ENCODE measurements around the gene AGPAT4.
A peak's percentile ranks its signal among the peaks of the same experiment; 100 is the strongest.
"Not testable (repeated sequence)": the region's sequence is repeated elsewhere in the genome, so short reads cannot be mapped to it uniquely, and the experiment has no call there.

AGPAT4 gene, protein sequence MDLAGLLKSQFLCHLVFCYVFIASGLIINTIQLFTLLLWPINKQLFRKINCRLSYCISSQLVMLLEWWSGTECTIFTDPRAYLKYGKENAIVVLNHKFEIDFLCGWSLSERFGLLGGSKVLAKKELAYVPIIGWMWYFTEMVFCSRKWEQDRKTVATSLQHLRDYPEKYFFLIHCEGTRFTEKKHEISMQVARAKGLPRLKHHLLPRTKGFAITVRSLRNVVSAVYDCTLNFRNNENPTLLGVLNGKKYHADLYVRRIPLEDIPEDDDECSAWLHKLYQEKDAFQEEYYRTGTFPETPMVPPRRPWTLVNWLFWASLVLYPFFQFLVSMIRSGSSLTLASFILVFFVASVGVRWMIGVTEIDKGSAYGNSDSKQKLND

DNA sequence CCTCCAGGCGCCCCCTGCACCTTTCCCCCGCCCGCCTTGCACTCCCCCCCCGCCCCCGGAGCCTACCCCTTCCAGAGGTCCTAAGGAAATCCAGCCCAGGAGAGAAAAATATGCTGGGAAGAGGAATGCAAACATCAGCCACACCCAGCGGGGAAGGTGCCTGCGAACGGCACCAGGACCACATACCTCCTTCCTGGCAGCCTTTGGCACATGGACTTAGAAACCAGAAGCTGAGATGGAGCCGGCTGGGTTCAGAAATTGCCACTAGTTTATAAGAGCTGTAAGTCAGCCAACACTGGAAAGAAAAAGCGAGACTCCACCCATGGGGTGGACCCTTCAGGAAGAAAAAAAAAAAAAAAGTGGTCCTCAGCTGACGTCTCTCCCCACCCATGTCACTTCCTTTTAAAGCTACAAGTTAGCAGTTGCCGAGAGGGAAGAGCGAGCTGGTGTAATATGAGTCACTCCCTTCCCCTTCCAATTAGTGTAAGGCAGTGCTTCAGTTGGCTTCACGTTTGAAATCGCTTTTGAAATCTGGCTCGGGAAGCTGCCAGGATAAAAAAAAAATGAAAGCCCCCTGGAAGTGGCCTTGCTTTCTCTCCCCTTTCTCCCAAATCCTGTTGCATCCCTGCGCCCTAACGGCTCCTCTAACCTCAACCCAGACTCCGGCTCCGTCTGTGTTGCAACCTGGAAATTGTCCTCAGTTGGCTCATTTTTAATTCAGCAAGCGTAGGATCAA lies at the start of gene AGPAT4:
Gene AGPAT4 (minus strand): TSS at position 310 of the 736 bp plus-strand sequence. CDS start 41,848 bp downstream, outside the sequence.
- DNase-seq (ENCODE audit: low read depth in 2 of 2): peak; percentile 7 to 50

DNA sequence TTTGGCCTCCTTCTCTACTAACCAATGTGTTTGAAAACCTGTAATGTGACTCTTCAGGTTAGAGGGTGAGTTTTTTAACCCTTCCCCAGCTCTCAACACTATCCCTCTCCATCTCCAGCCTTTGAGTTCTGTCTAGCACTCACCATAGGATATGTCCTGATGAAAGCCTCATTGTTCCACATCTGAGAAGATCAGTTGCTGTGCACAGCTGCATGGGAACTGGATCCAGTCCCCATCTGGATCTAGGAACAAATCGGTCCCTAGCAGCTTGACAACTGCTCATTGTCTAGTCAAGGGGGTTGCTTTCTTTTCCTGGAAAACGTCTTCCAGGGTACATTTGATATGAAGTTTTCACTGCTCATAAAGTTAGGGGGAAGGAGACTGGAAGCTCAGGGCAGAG lies 45.4 kb upstream of the AGPAT4 start:
- DNase-seq (ENCODE audit: low read depth in 2 of 2): no peak

DNA sequence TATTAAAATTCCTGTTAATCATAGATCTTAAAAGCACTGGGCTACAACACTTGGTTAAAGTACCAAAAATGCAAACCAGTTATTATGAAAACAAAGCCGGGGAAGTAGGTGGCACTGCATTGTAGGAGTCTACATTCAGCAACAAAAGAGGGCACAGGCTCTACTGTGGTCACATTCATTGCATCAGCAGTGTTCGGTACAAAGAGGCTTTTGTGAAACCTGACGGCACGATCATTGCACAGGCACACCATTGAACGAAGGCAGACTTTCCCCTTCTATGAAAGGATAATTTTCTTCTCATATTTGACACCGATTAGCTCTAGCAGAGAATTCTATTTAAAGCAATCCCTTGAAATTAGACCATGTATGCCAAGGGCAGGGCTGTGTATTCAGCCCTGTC lies 44.6 kb upstream of the AGPAT4 start:
- no peak for DNase-seq (ENCODE audit: low read depth in 2 of 2)

DNA sequence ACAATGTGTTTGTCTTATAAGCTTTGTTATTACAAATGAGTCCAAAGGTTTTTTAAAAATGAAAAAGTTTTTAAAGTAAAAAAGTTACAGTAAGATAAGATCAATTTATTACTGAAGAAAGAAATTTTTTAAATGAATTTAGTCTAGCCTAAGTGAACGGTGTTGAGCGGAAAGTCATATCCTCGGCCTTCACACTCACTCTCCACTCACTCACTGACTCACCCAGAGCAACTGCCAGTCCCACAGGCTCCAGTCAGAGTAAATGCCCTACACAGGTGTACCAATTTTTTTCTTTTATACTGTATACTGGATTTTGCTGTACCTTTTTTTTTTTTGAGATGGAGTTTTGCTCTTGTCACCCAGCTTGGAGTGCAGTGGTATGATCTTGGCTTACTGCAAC lies 42.7 kb upstream of the AGPAT4 start:
- DNase-seq (ENCODE audit: low read depth in 2 of 2): no peak

DNA sequence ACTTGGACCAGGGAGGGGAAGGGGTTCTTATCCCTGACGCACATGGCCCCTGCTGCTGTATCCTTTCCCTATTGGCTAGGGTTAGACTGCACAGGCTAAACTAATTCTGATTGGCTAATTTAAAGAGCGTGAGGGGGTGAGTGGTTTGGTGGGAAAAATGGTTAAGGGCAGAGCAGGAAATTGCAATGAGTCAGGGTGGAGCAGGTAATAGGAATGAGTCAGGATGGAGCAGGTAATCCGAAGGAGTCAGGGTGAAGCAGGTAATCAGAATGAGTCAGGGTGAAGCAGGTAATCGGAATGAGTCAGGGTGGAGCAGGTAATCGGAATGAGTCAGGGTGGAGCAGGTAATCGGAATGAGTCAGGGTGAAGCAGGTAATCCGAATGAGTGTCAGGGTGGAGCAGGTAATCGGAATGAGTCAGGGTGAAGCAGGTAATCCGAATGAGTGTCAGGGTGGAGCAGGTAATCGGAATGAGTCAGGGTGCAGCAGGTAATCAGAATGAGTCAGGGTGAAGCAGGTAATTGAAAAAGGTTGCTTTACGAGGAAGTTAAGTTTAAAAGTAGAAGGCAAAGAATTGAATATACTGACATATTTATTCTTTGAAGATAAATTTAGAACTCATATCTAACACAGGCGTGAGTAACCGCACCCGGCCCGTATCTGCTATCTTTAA lies 41.5 kb upstream of the AGPAT4 start:
- not testable (repeated sequence) for DNase-seq (ENCODE audit: low read depth in 2 of 2)

DNA sequence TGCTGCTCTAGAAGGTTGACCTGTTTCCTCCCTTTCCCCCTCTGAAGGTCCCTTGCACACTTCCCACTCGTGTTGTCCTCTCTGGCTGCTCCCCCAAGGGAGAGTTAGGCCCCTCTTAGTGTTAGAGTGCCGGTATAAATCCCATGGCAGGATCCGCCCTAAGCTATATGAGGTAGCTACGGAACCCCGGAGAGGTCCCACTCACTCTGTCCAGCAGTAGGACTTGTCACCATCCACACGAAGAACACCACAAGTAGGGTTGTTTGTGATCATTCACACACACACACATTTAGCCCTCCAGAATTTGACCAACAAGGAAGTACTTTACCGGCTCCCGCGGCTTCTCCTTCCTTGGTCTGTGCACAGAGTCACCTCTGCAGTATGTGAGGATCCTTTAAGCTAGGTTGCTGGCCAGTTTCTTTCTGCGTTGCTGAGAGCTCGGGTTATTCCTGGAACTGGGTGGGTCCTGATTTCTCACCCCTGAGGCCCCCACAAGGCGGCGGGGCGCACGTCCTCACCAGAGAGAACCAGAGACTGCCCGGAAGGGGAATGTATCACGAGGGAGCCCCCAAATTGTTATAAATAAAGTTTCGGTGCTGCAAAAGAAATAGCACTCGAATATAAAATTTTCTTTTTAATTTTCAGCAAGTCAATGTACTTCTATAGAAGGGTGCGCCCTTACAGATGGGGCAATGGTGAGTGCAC lies 40.8 kb upstream of the AGPAT4 start:
- not testable (repeated sequence) for DNase-seq (ENCODE audit: low read depth in 2 of 2)

DNA sequence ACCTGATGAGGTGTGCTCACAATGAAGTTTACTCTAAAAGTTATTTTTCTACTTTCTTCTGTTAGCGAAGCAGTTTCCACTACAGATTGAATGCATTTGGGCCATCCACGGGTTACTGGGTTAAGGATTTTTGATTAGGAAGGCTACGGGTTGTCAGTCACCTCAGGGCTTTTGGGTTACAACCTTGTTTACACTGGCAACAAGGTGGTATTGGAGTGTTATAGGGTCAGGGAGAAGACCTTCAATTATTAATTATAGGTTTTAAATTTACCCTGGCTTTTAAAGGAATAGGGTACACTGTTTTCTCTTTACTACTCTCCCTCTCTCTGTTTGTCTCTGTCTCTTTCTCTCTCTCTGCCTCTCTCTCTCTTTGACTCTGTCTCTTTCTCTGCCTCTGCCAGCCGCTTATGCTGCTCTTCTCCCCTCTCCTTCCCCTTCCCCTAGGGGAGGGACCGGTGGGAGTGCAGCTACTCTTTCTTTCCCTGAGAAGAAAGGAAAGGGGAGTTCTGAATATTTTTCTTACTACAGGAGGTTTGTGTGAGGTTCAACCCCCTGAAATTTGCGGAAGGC lies 40.2 kb upstream of the AGPAT4 start:
- DNase-seq (ENCODE audit: low read depth in 2 of 2): no peak

DNA sequence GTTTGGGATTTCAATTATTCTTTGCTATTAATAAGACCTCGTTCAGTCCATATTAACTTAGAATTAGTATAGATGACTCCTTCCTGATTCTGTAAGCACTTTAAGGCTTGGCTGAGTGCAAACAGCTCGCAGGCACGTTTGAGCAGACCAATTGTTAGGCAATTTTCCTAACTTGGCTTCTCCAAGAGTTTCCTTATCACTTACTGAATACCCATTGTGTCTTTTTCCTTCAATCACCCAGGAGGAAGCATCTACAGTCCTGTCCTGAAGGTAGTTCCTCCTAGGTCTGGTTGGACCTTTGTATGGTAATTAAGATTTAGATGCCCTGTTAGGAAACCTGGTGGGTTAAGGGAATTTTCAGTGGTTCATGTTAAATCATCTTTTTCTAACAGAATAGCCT lies 39.6 kb upstream of the AGPAT4 start:
- not testable (repeated sequence) for DNase-seq (ENCODE audit: low read depth in 2 of 2)

DNA sequence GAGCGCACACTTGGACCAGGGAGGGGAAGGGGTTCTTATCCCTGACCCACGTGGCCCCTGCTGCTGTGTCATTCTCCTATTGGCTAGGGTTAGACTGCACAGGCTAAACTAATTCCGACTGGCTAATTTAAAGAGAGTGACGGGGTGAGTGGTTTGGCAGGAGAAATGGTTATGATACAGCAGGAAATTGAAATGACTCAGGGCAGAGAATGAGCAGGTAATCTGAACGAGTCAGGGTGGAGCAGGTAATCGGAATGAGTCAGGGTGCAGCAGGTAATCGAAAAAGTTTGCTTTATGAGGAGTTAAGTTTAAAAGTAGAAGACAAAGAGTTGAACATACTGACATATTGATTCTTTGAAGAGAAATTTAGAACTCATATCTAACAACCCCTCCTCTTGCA lies 35.9 kb upstream of the AGPAT4 start:
- not testable (repeated sequence) for DNase-seq (ENCODE audit: low read depth in 2 of 2)

DNA sequence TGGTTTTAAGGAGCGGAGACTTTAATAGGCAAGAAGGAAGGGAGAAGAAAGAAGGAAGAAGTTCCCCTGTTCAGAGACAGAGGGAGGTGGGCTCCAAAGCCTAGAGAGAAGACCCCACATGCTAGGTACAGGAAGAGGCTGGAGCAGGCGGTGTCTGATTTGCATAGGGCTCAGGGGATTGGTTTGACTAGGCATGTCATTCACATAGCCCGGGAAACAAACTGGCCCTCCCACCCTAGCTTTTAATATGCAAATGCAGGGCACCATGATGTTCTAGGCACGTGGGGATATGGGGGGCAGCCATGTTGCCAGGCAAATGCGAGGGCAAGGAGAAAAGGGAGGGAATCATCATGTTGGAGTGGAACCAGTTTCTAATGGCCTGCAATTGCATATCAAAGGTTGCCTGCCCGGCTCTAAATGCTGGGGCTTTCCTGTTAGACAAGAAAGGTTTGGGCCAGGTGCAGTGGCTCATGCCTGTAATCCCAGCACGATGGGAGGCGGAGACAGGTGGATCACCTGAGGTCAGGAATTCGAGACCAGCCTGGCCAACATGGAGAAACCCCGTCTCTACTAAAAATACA lies 34.3 kb upstream of the AGPAT4 start:
- no peak for DNase-seq (ENCODE audit: low read depth in 2 of 2)

DNA sequence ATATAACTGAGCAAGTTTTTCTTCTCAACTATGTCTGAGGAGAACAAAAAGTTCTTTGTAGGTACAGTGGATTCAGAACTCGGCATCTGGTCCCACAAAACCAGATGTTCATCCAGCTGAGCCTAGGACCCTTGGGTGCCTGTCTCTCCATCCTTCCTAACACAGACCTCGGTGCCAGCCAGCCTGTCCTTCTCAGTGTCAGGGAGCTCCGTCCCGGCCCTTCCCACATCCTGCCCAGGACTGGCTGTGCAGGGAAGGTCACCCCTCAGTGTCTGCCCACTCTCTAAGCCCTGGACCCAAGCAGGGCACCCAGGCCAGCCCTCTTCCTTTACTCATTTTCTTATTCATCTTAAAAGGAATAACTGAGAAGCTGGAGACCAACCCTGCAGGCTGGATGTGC lies 32.0 kb upstream of the AGPAT4 start:
- DNase-seq (ENCODE audit: low read depth in 2 of 2): no peak

DNA sequence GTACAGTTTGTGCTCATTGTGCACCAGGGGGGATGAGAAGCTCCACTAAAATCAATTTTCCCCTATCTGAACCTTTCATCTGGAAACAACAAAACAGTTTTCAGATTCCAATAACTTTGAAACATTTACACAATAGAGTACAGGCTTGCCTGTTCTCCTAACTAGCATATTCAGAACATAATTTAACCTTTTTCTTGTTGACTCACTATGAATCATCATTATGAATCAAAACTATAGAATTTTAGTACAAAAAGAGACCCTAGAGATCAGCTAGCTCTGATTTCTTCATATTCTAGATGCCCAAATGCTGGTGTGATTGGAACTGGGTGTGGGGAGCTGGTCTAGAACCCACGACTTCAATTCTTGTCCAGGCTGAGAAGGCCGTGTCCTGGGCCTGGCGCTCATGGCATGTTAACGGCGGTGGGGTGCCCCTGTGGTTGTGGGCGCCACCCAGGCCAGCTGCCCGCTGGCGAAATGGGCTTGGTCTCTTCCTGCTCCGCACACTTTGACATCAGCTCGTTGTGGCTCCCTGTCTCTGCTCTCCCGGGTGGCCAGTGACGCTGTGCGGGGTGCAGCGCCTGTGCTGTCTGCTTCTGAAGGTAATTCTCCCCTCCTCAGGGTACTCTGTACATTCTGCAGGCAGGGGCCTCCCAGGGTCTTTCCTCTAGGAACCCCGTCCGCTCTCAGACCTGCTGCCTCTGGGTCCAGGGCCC lies 29.9 kb upstream of the AGPAT4 start:
- no peak for DNase-seq (ENCODE audit: low read depth in 2 of 2)

DNA sequence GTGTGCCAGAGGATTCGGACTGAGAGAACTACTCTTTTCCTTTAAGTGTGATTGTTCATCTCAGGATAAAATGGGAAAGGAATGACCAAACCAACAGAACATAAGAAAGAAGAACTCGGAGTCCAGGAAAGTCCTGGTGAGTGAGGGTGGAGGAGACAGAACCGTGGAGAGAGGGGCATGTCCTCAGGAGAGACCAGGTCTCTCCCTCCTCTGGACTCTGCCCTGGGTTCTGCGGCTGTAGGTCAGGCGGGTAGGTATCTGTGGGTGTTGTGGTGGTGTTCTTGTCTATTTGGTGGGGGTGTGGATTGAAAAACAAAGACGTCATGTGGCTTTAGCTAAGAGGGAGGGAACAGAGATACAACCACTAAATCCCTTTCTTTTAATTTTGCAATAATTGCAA lies 29.1 kb upstream of the AGPAT4 start:
- no peak for DNase-seq (ENCODE audit: low read depth in 2 of 2)

DNA sequence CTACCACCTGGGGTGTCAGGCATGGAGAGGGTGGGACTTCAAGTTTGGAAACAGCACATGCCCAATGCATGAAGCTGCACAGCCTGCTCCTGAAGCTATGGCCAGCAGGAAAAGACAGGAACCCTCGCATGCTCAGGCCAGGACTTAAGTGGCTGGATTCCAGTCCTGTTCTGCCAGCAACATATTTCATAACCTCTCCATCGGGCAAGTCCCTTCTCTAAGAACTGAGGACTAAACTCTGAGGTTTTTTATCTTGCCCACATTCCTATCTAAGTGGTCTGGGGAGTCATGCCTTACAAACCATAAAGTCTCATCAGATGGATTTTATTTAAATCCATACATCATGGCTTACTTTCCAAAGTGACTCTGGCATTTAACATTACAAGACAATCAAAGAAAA lies 27.5 kb upstream of the AGPAT4 start:
- DNase-seq (ENCODE audit: low read depth in 2 of 2): no peak

DNA sequence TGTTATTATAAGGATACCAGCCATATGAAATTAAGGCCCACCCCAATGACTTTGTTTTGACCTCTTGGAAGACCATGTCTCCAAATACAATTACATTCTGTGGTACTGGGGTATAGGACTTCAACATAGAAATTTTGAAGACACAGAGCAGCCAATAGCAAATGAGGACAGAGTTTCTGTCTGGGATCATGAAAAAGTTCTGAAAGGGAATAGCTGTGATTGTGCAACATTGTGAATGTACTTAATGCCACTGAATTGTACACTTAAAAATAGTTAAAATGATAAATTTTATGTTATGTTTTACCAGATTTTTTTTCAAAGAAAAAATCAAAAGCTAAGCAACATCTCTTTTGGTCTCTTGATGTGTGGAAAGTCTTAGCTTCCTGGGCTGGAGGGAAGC lies 27.0 kb upstream of the AGPAT4 start:
- no peak for DNase-seq (ENCODE audit: low read depth in 2 of 2)

DNA sequence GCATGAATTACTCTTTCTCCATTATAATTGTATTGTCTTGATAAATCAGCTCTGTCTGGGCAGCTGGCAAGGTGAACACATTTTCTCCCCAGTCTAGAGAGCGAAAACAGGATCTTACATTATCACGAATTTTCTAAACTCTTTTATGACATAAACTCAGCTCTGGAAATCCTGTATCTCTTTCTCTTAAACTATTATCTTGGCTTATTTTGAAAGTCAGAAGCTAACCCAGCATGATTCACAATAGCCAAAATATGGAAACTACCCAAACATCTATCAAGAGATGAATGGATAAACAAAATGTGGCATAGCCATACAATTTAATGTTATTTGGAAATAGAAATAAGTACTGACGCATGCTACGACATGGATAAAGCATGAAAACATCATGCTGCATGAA lies 25.9 kb upstream of the AGPAT4 start:
- no peak for DNase-seq (ENCODE audit: low read depth in 2 of 2)

DNA sequence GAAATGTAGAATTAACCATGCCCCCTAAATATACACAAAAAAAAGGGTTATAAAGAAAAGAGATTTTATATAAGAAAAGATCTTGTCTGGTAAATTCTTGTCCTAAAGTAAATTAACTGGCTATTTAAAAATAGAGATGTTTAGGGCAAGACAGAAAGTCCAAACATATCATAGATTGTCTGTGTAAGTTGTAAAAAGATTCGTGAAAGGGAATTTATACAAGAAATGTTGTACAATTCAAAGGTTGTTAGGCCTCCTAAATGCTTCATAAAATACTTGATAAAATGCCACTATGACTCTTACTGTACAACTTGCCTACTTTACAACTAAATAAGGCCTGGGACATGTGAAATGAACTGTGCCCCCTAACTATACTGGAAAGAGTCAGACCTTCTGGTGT lies 21.9 kb upstream of the AGPAT4 start:
- no peak for DNase-seq (ENCODE audit: low read depth in 2 of 2)

DNA sequence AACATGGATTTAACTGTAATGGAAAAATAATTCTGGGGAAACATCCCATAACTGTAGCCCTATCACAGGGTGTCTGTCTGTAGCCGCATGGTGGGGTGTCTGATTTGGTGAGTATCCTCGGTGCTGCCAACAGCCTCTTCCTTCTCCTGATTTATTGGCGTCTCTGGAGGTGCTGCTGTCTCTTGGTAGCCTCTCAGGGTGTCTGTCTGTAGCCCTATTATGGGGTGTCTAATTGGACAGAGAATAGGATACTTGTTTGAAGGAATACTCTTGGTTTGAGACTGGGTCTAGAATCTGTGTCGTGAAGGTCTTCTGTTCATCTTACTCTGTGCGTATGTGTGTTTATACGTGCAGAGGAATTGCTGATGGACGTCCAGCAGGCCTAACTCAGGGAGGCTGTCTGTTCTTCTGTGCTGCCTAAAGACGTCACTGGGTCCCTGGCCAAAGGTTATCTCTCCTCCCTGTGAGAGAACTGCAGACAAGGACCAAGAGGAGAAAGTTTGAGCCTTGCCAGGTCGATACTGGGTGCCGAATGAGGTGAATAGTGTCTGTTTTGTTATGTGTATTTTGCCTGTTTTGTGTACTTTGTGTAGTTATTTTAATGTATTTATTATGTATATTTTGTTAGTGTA lies 18.9 kb upstream of the AGPAT4 start:
- no peak for DNase-seq (ENCODE audit: low read depth in 2 of 2)

DNA sequence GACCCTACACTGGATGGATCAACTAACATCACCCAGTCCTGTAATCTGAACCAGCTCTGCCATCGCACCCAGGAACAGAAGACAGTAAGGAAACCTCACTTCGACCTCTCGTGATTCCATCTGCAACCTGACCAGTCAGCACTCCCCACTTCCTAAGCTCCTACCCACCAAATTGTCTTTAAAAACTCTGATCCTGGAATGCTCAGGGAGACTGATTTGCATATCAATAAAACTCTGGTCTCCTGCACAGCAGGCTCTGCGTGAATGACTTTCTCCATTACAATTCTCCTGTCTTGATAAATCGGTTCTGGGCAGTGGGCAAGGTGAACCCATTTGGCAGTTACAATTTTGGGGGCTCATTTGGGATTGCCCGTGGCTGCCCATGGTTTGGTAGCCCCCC lies 18.3 kb upstream of the AGPAT4 start:
- no peak for DNase-seq (ENCODE audit: low read depth in 2 of 2)

DNA sequence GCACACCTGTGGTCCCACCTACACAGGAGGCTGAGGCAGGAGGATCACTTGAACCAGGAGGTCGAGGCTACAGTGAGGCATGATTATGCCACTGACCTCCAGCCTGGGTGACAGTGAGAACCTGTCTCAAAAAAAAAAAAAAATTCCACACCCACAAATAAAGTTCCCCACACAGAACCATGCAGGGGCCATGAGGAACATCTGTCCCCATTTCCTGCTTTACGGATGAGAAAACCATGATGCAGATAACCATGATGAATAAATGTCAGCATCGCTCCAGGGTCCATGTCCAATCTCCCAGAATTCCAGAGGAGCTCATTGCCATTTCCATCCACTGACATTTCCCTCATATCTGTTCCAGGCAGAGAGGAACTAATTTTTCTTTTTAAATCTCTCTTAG lies 16.9 kb upstream of the AGPAT4 start:
- DNase-seq (ENCODE audit: low read depth in 2 of 2): no peak
